ENCODE data around the gene SKA3.
A peak's percentile ranks its signal among the peaks of the same experiment; 100 is the strongest.
"Not testable (repeated sequence)": the region's sequence is repeated elsewhere in the genome, so short reads cannot be mapped to it uniquely, and the experiment has no call there.

Gene SKA3

GRCh38 chr13:21176215-21176981 lies at the start of gene SKA3, which contains the start of gene MRPL57:
Gene SKA3 (minus strand): TSS chr13:21176552. CDS start chr13:21176477, 75 bp downstream.
Gene MRPL57 (plus strand): TSS chr13:21176658. CDS start chr13:21176917, 259 bp downstream.
- DNase-seq = peak; percentile 91

- no peak for DNase-seq
These were observed 48.7 kb upstream of the SKA3 start for GRCh38 chr13:21225082-21225481.

- no peak for DNase-seq
These were observed 44.9 kb upstream of the SKA3 start for GRCh38 chr13:21221268-21221667.

GRCh38 chr13:21219716-21220115 lies 43.4 kb upstream of the SKA3 start:
- not testable (repeated sequence) for DNase-seq

- DNase-seq = no peak
These were observed 42.7 kb upstream of the SKA3 start for GRCh38 chr13:21219036-21219381.

- no peak for DNase-seq
These were observed 42.1 kb upstream of the SKA3 start for GRCh38 chr13:21218351-21219035.

GRCh38 chr13:21216332-21216731 lies 40.0 kb upstream of the SKA3 start:
- DNase-seq = no peak

- not testable (repeated sequence) for DNase-seq
These were observed 39.1 kb upstream of the SKA3 start for GRCh38 chr13:21215419-21215818.

GRCh38 chr13:21212138-21212775 lies 35.9 kb upstream of the SKA3 start:
- DNase-seq = no peak

- DNase-seq = no peak
These were observed 32.4 kb upstream of the SKA3 start for GRCh38 chr13:21208652-21209154.

- DNase-seq = no peak
These were observed 26.6 kb upstream of the SKA3 start for GRCh38 chr13:21202767-21203531.

- DNase-seq = not testable (repeated sequence)
These were observed 25.3 kb upstream of the SKA3 start for GRCh38 chr13:21201456-21202190.

- not testable (repeated sequence) for DNase-seq
These were observed 22.0 kb upstream of the SKA3 start for GRCh38 chr13:21198391-21198790.

GRCh38 chr13:21197606-21198225 lies 21.4 kb upstream of the SKA3 start:
- DNase-seq = not testable (repeated sequence)

GRCh38 chr13:21194756-21195155 lies 18.4 kb upstream of the SKA3 start:
- DNase-seq = not testable (repeated sequence)

- not testable (repeated sequence) for DNase-seq
These were observed 10.1 kb upstream of the SKA3 start for GRCh38 chr13:21186410-21186809.

GRCh38 chr13:21181671-21182070 lies 5.3 kb upstream of the SKA3 start:
- no peak for DNase-seq

- DNase-seq = no peak
These were observed 581 bp upstream of the SKA3 start for GRCh38 chr13:21176982-21177284.

- no peak for DNase-seq
These were observed 617 bp downstream of the SKA3 start for GRCh38 chr13:21175656-21176214.

- not testable (repeated sequence) for DNase-seq
These were observed 2.6 kb downstream of the SKA3 start for GRCh38 chr13:21173767-21174166.

- DNase-seq = no peak
These were observed 4.9 kb downstream of the SKA3 start for GRCh38 chr13:21171420-21171819.

Measured in activated CD4-positive, alpha-beta T cell treated with anti-CD3 and anti-CD28 coated beads for 1 hour (primary cell).